Fibroblast of peridontal ligament (primary cell): ENCODE results near the gene MYOZ1.

ENCODE experiments used
- DNase-seq: peaks from one replicate; pipeline ENCODE4 v3.0.0-alpha.2; 2010; ENCODE audit errors: extremely low read depth

The MYOZ1 gene

GRCh38 chr10:73597346-73597745 is 43.9 kb downstream of the MYOZ1 start:
- DNase-seq = no peak

- no peak for DNase-seq
Measured at GRCh38 chr10:73593812-73594211, 47.5 kb downstream of the MYOZ1 start.

- DNase-seq = no peak
Measured at GRCh38 chr10:73593110-73593509, 48.2 kb downstream of the MYOZ1 start.

DNA sequence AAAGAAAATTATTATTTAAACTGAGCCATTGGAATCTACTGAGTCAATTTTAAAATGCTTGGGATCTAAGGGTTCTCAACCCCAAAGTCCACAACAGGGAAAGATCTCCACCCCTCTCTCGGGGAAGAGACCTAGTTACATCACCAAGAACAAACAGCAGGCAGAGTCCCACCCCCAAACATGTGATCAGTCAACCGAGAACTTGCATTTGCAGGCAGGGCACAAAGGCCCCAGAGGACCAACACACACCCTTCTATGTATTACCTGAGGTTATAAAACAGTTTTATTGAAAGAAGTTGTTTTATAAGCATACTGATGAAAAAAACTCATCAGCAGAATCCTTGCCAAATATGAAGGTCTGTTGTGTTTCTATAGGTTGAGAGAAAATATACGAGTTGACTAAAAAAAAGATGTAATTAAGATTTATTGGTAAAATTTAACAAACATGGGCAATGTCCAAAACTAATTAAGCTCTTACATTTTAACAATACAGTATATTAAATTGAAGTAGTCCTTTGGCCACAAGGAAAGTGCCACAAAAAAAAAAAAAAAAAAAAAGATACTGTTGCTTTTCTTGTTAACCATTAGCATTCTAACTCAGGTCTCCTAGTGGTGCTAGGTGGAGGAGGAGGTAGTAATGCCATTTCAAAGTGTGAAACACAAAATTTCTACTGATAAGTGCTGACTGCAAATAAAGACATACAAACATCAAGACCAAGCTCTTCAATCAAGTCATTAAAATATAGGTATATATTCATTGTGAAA is 49.2 kb downstream of the MYOZ1 start:
- peak; percentile 55 for DNase-seq

DNA sequence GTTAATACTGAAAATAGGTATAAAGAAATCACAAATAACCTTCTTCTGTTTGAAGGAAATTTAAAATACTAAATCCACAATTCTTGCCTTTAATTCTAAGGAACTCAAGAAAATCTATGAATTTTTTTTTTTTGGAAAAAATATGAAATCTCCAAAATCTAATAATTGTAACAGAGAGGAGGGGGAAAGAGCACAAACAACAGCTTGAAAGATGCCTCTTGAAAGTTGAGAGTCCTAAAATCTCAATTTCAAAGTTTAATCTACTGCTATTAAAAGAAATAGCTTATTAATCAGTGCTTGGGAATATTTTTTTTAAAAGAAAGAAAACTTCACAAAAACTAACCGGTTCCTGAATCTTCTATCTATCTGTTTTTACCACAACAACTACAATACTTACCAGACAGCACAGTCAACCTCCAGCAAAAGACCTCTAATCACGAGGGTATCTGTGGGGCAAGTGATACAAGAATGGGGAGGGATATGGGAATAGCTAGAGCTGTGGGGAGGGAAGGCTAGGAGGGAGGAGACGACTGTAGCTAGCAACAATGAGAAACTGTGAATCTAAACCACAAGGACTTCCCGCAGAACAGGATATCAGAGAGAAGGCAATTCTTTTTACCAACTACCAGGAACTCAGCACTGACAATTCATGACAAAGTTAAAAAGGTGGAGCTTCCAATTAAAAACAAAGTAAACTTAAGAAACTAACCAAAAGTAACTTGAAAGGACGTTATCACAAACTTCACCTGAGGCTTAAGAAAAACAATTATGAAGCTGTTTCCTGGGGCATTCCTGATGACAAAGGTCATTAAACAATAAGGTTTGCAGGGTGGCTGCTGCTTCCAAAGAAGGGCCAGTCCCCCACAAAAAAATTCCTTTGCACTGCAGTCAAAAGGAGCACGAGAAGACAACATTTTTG is 50.1 kb downstream of the MYOZ1 start, which contains the start of gene USP54:
USP54 (minus strand) TSS at position 462 of the 919 bp plus-strand sequence. CDS start 15,684 bp downstream, outside the sequence.
- peak; percentile 74 for DNase-seq

DNA sequence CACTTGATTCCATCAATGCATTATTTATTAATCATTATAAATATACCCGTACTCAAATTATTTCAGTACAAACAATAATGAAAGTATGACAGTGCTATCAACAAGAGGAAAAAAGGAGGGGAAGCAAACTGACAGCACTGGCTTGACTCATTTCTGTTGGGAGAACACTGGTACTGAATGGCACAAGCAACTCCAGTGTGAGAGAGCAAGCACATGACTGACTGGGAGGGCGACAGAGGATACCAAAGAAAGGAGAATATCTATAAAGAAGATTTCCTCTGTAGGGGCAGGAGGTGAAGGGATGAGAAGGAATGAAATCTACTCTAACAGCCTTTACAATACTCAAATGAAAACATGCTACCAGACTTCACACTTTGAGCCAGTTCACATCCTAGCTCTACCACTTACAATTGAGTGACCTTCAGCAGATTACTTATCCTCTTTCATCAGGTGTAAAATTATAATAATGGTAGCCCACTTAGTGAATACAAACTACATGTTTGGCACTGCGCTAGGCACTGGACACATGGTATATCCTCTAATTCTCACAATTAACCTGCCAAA is 51.6 kb downstream of the MYOZ1 start:
- DNase-seq = peak; percentile 13

GRCh38 chr10:73588656-73589055 is 52.6 kb downstream of the MYOZ1 start:
- DNase-seq = peak; percentile 27

GRCh38 chr10:73586583-73586984 is 54.7 kb downstream of the MYOZ1 start:
- DNase-seq = peak; percentile 84

- DNase-seq = peak; percentile 6
Measured at GRCh38 chr10:73585327-73585726, 55.9 kb downstream of the MYOZ1 start.

- DNase-seq = peak; percentile 9
Measured at GRCh38 chr10:73584737-73585136, 56.5 kb downstream of the MYOZ1 start.

GRCh38 chr10:73581918-73582317 is 59.4 kb downstream of the MYOZ1 start:
- DNase-seq = no peak
